NK-92 (cell line): Measurements from ENCODE around the gene LCN12.

ENCODE experiments used
- DNase-seq: peaks from one replicate; lab custom pipeline; 2025; ENCODE audit not compliant: unreplicated experiment; lab: John Stamatoyannopoulos, UW

LCN12 gene

GRCh38 chr9:136972335-136972734, 20.3 kb downstream of the LCN12 start:
- DNase-seq = no peak

GRCh38 chr9:136972743-136973142, 20.7 kb downstream of the LCN12 start:
- DNase-seq = no peak

GRCh38 chr9:136973618-136974617, 21.8 kb downstream of the LCN12 start:
- DNase-seq = no peak

GRCh38 chr9:136974817-136975535, 22.9 kb downstream of the LCN12 start:
- DNase-seq = no peak

- no peak for DNase-seq
Observed at GRCh38 chr9:136975644-136976043, 23.6 kb downstream of the LCN12 start.

GRCh38 chr9:136977223-136977622, 25.1 kb downstream of the LCN12 start, which contains the start of gene PTGDS:
Gene PTGDS (plus strand): TSS chr9:136977504. CDS start chr9:136977579, 75 bp downstream.
- no peak for DNase-seq

GRCh38 chr9:136977649-136978072, 25.6 kb downstream of the LCN12 start:
- no peak for DNase-seq

- DNase-seq = no peak
Observed at GRCh38 chr9:136978073-136978864, 26.2 kb downstream of the LCN12 start.

- no peak for DNase-seq
Observed at GRCh38 chr9:136978865-136979544, 26.9 kb downstream of the LCN12 start.

GRCh38 chr9:136979769-136980587, 27.9 kb downstream of the LCN12 start:
- DNase-seq = no peak

GRCh38 chr9:136980669-136981478, 28.8 kb downstream of the LCN12 start:
- DNase-seq = no peak

GRCh38 chr9:136981588-136982231, 29.6 kb downstream of the LCN12 start:
- no peak for DNase-seq

- DNase-seq = no peak
Observed at GRCh38 chr9:136982232-136983051, 30.4 kb downstream of the LCN12 start, which contains the start of gene LCNL1. Gene LCNL1 (plus strand): TSS chr9:136982993. CDS start chr9:136983587, 594 bp downstream.

GRCh38 chr9:136983167-136983566, 31.1 kb downstream of the LCN12 start:
- no peak for DNase-seq

- no peak for DNase-seq
Observed at GRCh38 chr9:136983656-136984314, 31.7 kb downstream of the LCN12 start.

GRCh38 chr9:136984464-136985026, 32.5 kb downstream of the LCN12 start:
- DNase-seq = no peak
